ENCODE measurements around the gene ZNF438.

Gene ZNF438

GRCh38 chr10:30811276-30812017, 220.2 kb downstream of the ZNF438 start:
- TF ChIP-seq POLR2A (IDR thresholded peaks at IDR 0.05; ENCODE audit: extremely low read depth, insufficient read length): no peak
- no peak for TF ChIP-seq MAX (IDR thresholded peaks at IDR 0.05; ENCODE audit: low read depth, low read length)
- no peak for TF ChIP-seq CTCF (IDR thresholded peaks at IDR 0.05; ENCODE audit: low read depth, low read length)
- TF ChIP-seq MYC (IDR thresholded peaks at IDR 0.05; ENCODE audit: low read depth, low read length): no peak
- DNase-seq (ENCODE audit: low read depth): no peak

GRCh38 chr10:30810416-30810815, 221.2 kb downstream of the ZNF438 start:
- DNase-seq (ENCODE audit: low read depth): no peak
- TF ChIP-seq MAX (IDR thresholded peaks at IDR 0.05; ENCODE audit: low read depth, low read length) (no peak), POLR2A (IDR thresholded peaks at IDR 0.05; ENCODE audit: extremely low read depth, insufficient read length) (no peak), MYC (IDR thresholded peaks at IDR 0.05; ENCODE audit: low read depth, low read length) (no peak), CTCF (IDR thresholded peaks at IDR 0.05; ENCODE audit: low read depth, low read length) (no peak)
- H3K4me3 ChIP-seq (ENCODE audit: low read depth, low read length): no peak overlapping the region

More at GRCh38 chr10:30811276-30812017, 220.2 kb downstream of the ZNF438 start:
- H3K4me3 ChIP-seq (ENCODE audit: low read depth, low read length): no peak overlapping the region

- DNase-seq (ENCODE audit: low read depth): no peak
- TF ChIP-seq MAX (IDR thresholded peaks at IDR 0.05; ENCODE audit: low read depth, low read length): no peak
- H3K4me3 ChIP-seq (ENCODE audit: low read depth, low read length): no peak overlapping the region
Observed at GRCh38 chr10:30806850-30807249, 224.8 kb downstream of the ZNF438 start.

- no peak for DNase-seq (ENCODE audit: low read depth)
- H3K4me3 ChIP-seq (ENCODE audit: low read depth, low read length): no peak overlapping the region
- TF ChIP-seq CTCF (IDR thresholded peaks at IDR 0.05; ENCODE audit: low read depth, low read length) (no peak), POLR2A (IDR thresholded peaks at IDR 0.05; ENCODE audit: extremely low read depth, insufficient read length) (no peak), MYC (IDR thresholded peaks at IDR 0.05; ENCODE audit: low read depth, low read length) (no peak), MAX (IDR thresholded peaks at IDR 0.05; ENCODE audit: low read depth, low read length) (no peak)
Observed at GRCh38 chr10:30805061-30805460, 226.6 kb downstream of the ZNF438 start.

- no peak overlapping the region for H3K4me3 ChIP-seq (ENCODE audit: low read depth, low read length)
- TF ChIP-seq MAX (IDR thresholded peaks at IDR 0.05; ENCODE audit: low read depth, low read length): peak; percentile 77
- TF ChIP-seq POLR2A (IDR thresholded peaks at IDR 0.05; ENCODE audit: extremely low read depth, insufficient read length): no peak
- DNase-seq (ENCODE audit: low read depth): peak; percentile 68
Observed at GRCh38 chr10:30804478-30805055, 227.1 kb downstream of the ZNF438 start.

GRCh38 chr10:30803892-30804322, 227.8 kb downstream of the ZNF438 start:
- no peak for TF ChIP-seq MAX (IDR thresholded peaks at IDR 0.05; ENCODE audit: low read depth, low read length)
- no peak for TF ChIP-seq CTCF (IDR thresholded peaks at IDR 0.05; ENCODE audit: low read depth, low read length)
- TF ChIP-seq POLR2A (IDR thresholded peaks at IDR 0.05; ENCODE audit: extremely low read depth, insufficient read length): no peak
- no peak for TF ChIP-seq MYC (IDR thresholded peaks at IDR 0.05; ENCODE audit: low read depth, low read length)
- no peak overlapping the region for H3K4me3 ChIP-seq (ENCODE audit: low read depth, low read length)
- DNase-seq (ENCODE audit: low read depth): no peak

All from NB4 (cell line).